ENCODE measurements around the gene ODR4. TPM values are rescaled to one million over a fixed set of nuclear protein-coding genes. Genes with fewer than 3 reads are reported as not detected.
"Not testable (repeated sequence)": the region's sequence is repeated elsewhere in the genome, so short reads cannot be mapped to it uniquely, and the experiment has no call there.

The ODR4 gene
- total RNA-seq, 1 donor from 2014 or later: 25.8 TPM

- ATAC-seq (no peak), DNase-seq (ENCODE audit: low spot score) (no peak)
- intact Hi-C loops (cut with DNase I): no loop called here
These were observed 42.9 kb downstream of the ODR4 start for GRCh38 chr1:186418503-186418902.

GRCh38 chr1:186420311-186420710 is 44.7 kb downstream of the ODR4 start:
- DNase-seq (ENCODE audit: low spot score) (no peak), ATAC-seq (no peak)
- intact Hi-C loops (cut with DNase I): no loop called here

GRCh38 chr1:186420923-186421322 is 45.3 kb downstream of the ODR4 start:
- ATAC-seq (peak; percentile 90), DNase-seq (ENCODE audit: low spot score) (no peak)
- intact Hi-C loops (cut with DNase I): no loop called here

GRCh38 chr1:186421446-186421845 is 45.8 kb downstream of the ODR4 start:
- intact Hi-C loops (cut with DNase I): no loop called here
- DNase-seq (ENCODE audit: low spot score) (no peak), ATAC-seq (peak; percentile 76)

- intact Hi-C loops (cut with DNase I): no loop called here
- DNase-seq (ENCODE audit: low spot score): no peak
- ATAC-seq: no peak
These were observed 48.9 kb downstream of the ODR4 start for GRCh38 chr1:186424539-186424938.

- DNase-seq (ENCODE audit: low spot score): no peak
- intact Hi-C loops (cut with DNase I): no loop called here
- ATAC-seq: no peak
These were observed 50.5 kb downstream of the ODR4 start for GRCh38 chr1:186426118-186426517.

GRCh38 chr1:186429017-186429416 is 53.4 kb downstream of the ODR4 start:
- ATAC-seq (no peak), DNase-seq (ENCODE audit: low spot score) (no peak)
- intact Hi-C loops (cut with DNase I): no loop called here

- intact Hi-C loops (cut with DNase I): no loop called here
- no peak for ATAC-seq
- DNase-seq (ENCODE audit: low spot score): no peak
These were observed 59.7 kb downstream of the ODR4 start for GRCh38 chr1:186435336-186435735.

- DNase-seq (ENCODE audit: low spot score): no peak
- ATAC-seq: no peak
- intact Hi-C loops (cut with DNase I): no loop called here
These were observed 62.9 kb downstream of the ODR4 start for GRCh38 chr1:186438567-186438966.

- ATAC-seq: no peak
- DNase-seq (ENCODE audit: low spot score): no peak
- intact Hi-C loops (cut with DNase I): no loop called here
These were observed 64.9 kb downstream of the ODR4 start for GRCh38 chr1:186440584-186440983.

GRCh38 chr1:186442651-186443375 is 67.2 kb downstream of the ODR4 start:
- intact Hi-C loops (cut with DNase I): no loop called here
- DNase-seq (ENCODE audit: low spot score) (no peak), ATAC-seq (no peak)

GRCh38 chr1:186443638-186444037 is 68.0 kb downstream of the ODR4 start:
- DNase-seq (ENCODE audit: low spot score) (no peak), ATAC-seq (no peak)
- intact Hi-C loops (cut with DNase I): no loop called here

- intact Hi-C loops (cut with DNase I): no loop called here
- DNase-seq (ENCODE audit: low spot score) (no peak), ATAC-seq (no peak)
These were observed 70.5 kb downstream of the ODR4 start for GRCh38 chr1:186446152-186446551.

GRCh38 chr1:186454981-186455380 is 79.3 kb downstream of the ODR4 start:
- intact Hi-C loops (cut with DNase I): no loop called here
- no peak for ATAC-seq
- DNase-seq (ENCODE audit: low spot score): no peak

GRCh38 chr1:186456729-186457255 is 81.2 kb downstream of the ODR4 start:
- ATAC-seq: no peak
- intact Hi-C loops (cut with DNase I): no loop called here
- no peak for DNase-seq (ENCODE audit: low spot score)

- DNase-seq (ENCODE audit: low spot score); ATAC-seq; intact Hi-C loops (cut with DNase I): not testable (repeated sequence)
These were observed 83.5 kb downstream of the ODR4 start for GRCh38 chr1:186459161-186459560.

GRCh38 chr1:186461014-186461413 is 85.4 kb downstream of the ODR4 start, which contains the start of gene PDC:
Gene PDC, minus strand, starts transcription at chr1:186461114. Its CDS starts 11,655 bp downstream, at chr1:186449459.
- ATAC-seq: no peak
- intact Hi-C loops (cut with DNase I): no loop called here
- DNase-seq (ENCODE audit: low spot score): no peak

- ATAC-seq (no peak), DNase-seq (ENCODE audit: low spot score) (no peak)
- intact Hi-C loops (cut with DNase I): no loop called here
These were observed 87.9 kb downstream of the ODR4 start for GRCh38 chr1:186463511-186463910.

- no peak for DNase-seq (ENCODE audit: low spot score)
- intact Hi-C loops (cut with DNase I): no loop called here
These were observed 88.3 kb downstream of the ODR4 start for GRCh38 chr1:186463926-186464325.

GRCh38 chr1:186465491-186465890 is 89.9 kb downstream of the ODR4 start:
- ATAC-seq; intact Hi-C loops (cut with DNase I); DNase-seq (ENCODE audit: low spot score): not testable (repeated sequence)

More at GRCh38 chr1:186463926-186464325, 88.3 kb downstream of the ODR4 start:
- no peak for ATAC-seq

- no peak for ATAC-seq
- intact Hi-C loops (cut with DNase I): no loop called here
These were observed 90.3 kb downstream of the ODR4 start for GRCh38 chr1:186465946-186466345.

More at GRCh38 chr1:186465946-186466345, 90.3 kb downstream of the ODR4 start:
- no peak for DNase-seq (ENCODE audit: low spot score)
